ENCODE measurements around the gene PPM1D. TPM values are rescaled to one million over a fixed set of nuclear protein-coding genes. Genes with fewer than 3 reads are reported as not detected.

The PPM1D gene
- total RNA-seq, 2 donors from 2014 or later: 6.5 to 15.5 TPM

- no peak for TF ChIP-seq POLR2A (IDR thresholded peaks at IDR 0.05)
- TF ChIP-seq, protein P1, sequence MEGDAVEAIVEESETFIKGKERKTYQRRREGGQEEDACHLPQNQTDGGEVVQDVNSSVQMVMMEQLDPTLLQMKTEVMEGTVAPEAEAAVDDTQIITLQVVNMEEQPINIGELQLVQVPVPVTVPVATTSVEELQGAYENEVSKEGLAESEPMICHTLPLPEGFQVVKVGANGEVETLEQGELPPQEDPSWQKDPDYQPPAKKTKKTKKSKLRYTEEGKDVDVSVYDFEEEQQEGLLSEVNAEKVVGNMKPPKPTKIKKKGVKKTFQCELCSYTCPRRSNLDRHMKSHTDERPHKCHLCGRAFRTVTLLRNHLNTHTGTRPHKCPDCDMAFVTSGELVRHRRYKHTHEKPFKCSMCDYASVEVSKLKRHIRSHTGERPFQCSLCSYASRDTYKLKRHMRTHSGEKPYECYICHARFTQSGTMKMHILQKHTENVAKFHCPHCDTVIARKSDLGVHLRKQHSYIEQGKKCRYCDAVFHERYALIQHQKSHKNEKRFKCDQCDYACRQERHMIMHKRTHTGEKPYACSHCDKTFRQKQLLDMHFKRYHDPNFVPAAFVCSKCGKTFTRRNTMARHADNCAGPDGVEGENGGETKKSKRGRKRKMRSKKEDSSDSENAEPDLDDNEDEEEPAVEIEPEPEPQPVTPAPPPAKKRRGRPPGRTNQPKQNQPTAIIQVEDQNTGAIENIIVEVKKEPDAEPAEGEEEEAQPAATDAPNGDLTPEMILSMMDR (IDR thresholded peaks at IDR 0.05): no peak
- WGBS, 2 donors: 1% methylated on average over 17 of the region's 17 CpGs
- ATAC-seq (no peak), DNase-seq (no peak)
- Histone ChIP-seq H3K36me3 (replicated peaks in 1 of 2; ENCODE audit: insufficient read depth in 1 of 2, low read depth in 2 of 2) (no peaks in the 10 kb centered on the region), H3K4me3 (peak overlapping the region; percentile 15 to 91), H3K9me3 (no peaks in the 10 kb centered on the region), H3K27me3 (no peaks in the 10 kb centered on the region), H3K27ac (peak overlapping the region; percentile 84 to 97 (median 93)), H3K4me1 (peaks cover 15% of the 10 kb centered on the region)
- intact Hi-C loops (cut with DNase I): no loop called here
Observed at GRCh38 chr17:60599220-60599619, 773 bp upstream of the PPM1D start.

- H3K4me3 ChIP-seq: peak overlapping the region; percentile 25 to 91
- H3K36me3 ChIP-seq (replicated peaks in 1 of 2; ENCODE audit: insufficient read depth in 1 of 2, low read depth in 2 of 2): no peaks in the 10 kb centered on the region
- ATAC-seq: peak; percentile 55
- intact Hi-C loops (cut with DNase I): no loop called here
- 0 to 1% methylated on average over 10 to 69 of the region's 69 CpGs for WGBS, 2 donors
- peak overlapping the region; percentile 84 to 97 (median 93) for H3K27ac ChIP-seq
- peak in 2 of 3 donors; percentile 60 to 66 for TF ChIP-seq POLR2A (IDR thresholded peaks at IDR 0.05)
- TF ChIP-seq, protein P1 (IDR thresholded peaks at IDR 0.05): peak; percentile 36 to 85 (median 77)
- no peaks in the 10 kb centered on the region for H3K9me3 ChIP-seq
- peak; percentile 84 to 88 (median 85) for DNase-seq
- peaks cover 26% of the 10 kb centered on the region for H3K4me1 ChIP-seq
- H3K27me3 ChIP-seq: no peaks in the 10 kb centered on the region
Observed at GRCh38 chr17:60600490-60601446, 775 bp downstream of the PPM1D start.

DNA sequence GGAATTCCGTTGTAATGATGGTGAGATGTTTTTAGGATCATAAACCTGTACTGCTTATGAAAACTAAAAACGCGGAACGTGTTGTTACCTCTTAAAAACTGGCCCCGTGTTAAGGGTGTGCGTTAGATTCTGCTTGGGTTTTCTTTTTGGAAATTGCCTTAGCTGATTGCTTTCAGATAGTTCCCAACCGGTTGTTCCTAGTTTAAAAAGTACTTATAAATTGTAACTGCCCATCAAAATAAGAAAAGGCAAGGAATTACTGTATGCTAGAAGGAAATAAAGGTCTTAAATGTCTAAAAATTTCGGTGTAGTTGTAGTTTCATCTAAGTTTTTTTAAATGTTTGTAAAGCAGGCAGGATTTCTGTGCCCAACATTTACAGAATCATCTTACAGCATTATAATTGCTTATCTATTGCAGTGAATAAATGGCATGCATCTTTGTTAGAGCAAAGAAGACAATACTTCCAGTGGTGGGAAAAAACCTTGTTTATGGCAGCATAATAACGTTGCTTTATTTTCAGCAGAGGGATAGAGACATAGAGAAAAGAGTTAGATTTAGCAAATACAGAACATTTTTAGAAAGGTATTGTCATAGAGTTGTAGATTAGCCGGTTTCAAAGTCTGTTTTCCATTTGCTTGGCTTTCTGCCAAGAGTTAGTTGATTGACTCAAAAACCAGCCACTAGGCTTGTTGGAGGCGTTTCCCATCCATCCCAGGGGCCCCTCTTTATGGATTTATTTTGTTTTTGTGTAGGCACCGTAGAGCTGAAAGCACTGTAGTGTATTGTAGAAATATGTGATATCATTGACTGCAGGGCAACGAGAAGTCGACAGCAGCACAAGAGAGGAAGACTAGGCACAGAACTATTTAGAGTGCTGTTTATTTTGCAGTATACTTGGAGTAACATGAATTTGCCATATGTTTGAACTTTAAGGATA is 1.7 kb downstream of the PPM1D start:
- WGBS, 2 donors: 1% methylated on average over 14 of the region's 14 CpGs
- Histone ChIP-seq H3K27ac (peak overlapping the region; percentile 84 to 97 (median 93)), H3K27me3 (no peaks in the 10 kb centered on the region), H3K4me1 (peaks cover 26% of the 10 kb centered on the region), H3K36me3 (replicated peaks in 1 of 2; ENCODE audit: insufficient read depth in 1 of 2, low read depth in 2 of 2) (no peaks in the 10 kb centered on the region), H3K9me3 (no peaks in the 10 kb centered on the region), H3K4me3 (peak overlapping the region; percentile 25 to 91)
- ATAC-seq (peak; percentile 31), DNase-seq (peak; percentile 69 to 74 (median 69))
- intact Hi-C loops (cut with DNase I): no loop called here
- TF ChIP-seq, protein P1 (IDR thresholded peaks at IDR 0.05): peak in 2 of 7 experiments; percentile 4 to 8
- TF ChIP-seq POLR2A (IDR thresholded peaks at IDR 0.05): peak in 2 of 3 donors; percentile 57 to 68

- TF ChIP-seq POLR2A (IDR thresholded peaks at IDR 0.05): no peak
- TF ChIP-seq, protein P1 (IDR thresholded peaks at IDR 0.05): no peak
- peak in 2 of 4 donors; percentile 26 to 27 for DNase-seq
- Histone ChIP-seq H3K4me1 (peaks cover 26% of the 10 kb centered on the region), H3K9me3 (no peaks in the 10 kb centered on the region), H3K27ac (peak overlapping the region in 3 of 4 donors; percentile 84 to 97 (median 93)), H3K4me3 (peak overlapping the region; percentile 25 to 91), H3K27me3 (no peaks in the 10 kb centered on the region), H3K36me3 (replicated peaks in 1 of 2; ENCODE audit: insufficient read depth in 1 of 2, low read depth in 2 of 2) (no peaks in the 10 kb centered on the region)
- intact Hi-C loops (cut with DNase I): no loop called here
- 12% methylated on average over 12 of the region's 12 CpGs for WGBS, 2 donors
- ATAC-seq: no peak
Observed at GRCh38 chr17:60602385-60602742, 2.4 kb downstream of the PPM1D start.

All from body of pancreas (tissue), 4 donors.